Dermis blood vessel endothelial cell (primary cell): ENCODE measurements around the gene PIEZO1. TPM values are rescaled to one million over a fixed set of nuclear protein-coding genes. Genes with fewer than 3 reads are reported as not detected.

ENCODE experiments used
- DNase-seq: peaks from one replicate; pipeline ENCODE4 v3.0.0; 2010
- total RNA-seq: library from RNA; depleted of rRNA; stranded (reverse); fragments of >200 nt; gene quantifications from 2 replicates; pipeline ENCODE4 v1.2.3, GENCODE V29; 2014

PIEZO1 gene
- total RNA-seq, 1 donor from 2014 or later, result 354 TPM

DNA sequence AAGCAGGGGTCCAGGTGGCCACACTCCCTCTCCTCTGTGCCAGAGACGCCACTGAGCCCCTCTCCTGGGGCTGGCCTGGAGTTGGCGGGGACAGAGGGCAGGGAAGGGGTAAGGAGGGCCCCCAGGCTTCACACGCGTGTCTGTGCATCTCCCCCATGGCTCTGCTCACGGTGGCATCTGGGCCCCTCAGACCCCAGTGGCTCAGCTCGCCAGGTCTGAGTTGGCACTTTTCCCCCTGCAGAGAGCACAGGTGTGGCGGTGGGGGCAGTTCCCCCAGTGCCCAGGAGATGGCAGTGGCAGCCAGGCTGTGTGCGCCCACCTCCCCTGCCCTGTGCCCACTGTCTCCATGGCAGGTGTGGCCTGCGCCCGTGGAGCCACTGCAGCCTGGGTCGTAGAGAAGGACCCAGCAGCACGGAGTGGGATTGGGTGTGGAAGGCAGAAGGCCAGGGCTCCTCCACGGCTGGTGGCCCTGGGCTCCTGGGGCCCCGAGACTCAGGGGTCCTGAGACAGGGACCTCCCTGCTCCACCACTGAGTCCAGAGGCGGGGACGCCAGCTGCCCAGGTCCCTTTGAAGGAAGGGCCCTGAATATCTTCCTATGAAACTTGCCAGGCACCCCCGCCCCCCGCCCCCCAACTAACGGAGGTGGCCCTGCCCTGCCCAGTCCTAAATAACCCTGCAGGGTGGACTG lies 31.0 kb upstream of the PIEZO1 start:
- DNase-seq, result peak; percentile 60

DNA sequence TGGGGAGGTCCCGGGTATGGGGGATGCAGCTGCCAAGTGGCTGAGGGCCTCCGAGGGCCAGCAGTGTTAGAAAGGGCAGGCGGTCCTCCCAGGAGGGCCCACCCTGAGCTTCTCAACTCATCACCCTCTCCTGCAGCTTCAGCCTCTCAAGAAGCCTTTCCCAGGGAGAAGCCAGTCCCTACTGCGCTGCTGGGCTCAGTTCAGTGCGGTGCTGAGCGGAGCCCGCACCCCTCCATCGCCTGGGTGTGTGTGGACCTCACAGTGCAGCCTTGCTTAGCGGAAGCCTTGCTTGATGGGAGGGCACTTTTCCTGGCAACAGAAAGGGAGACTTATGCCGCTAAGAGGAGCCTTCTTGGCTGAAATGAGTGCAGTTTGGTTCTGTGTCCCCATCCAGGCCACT lies 30.2 kb upstream of the PIEZO1 start:
- DNase-seq, result no peak

DNA sequence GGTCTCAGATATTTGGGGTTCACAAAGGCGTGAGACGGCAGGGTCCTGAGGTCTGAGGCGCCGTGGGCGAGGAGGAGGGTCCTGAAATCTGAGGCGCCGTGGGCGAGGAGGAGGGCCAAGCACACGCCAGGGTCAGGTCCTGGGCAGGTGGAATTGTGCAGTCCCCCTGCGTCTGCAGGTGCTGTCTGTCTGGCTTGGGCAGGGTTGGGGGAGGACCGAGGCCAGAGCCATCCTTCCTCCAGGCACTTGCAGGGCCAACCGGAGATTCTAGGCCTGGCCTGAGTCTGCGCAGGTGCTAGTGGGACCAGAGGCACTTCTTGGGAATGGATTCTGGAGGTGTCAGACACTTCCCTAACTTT lies 29.1 kb upstream of the PIEZO1 start:
- no peak for DNase-seq

DNA sequence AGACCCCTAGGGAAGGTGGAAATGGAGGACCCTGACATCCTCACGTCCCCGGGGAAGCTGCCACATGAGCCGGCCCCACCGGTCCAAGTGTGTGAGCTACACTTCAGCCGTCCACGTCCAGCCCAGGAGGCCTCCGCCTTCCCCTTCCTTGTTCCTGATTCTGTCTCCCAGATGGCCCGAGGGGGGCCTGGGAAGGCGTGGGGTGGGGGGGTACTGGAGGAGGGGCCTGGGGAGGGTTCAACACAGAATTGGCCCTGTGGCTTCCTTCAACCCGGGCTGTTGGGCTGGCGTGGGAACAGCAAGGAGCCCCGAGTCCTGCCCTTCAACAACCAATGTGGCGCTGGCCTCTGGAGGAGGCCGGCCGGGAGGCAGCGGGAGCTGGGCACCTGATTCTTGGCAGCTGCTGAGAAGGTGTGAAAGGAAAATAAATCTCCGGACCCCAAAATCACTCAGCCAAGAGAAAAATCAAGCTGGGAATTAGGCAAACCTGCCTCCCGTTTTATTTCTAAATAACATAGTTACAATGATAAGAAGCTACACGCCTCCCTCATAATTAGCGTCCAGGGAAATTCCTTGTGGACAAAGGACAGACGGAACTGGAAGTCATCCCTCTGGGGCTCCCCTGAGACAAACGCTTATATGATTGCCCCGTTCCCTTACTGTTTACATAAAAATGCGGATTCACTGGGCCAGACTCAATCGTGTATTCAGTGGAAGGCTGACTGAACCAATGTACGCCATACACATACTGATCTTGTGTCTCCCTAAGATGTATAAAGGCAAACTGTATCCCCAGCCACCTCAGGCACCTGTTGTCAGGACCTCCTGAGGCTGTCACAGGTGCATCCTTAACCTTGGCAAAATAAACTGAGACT lies 28.5 kb upstream of the PIEZO1 start:
- no peak for DNase-seq

DNA sequence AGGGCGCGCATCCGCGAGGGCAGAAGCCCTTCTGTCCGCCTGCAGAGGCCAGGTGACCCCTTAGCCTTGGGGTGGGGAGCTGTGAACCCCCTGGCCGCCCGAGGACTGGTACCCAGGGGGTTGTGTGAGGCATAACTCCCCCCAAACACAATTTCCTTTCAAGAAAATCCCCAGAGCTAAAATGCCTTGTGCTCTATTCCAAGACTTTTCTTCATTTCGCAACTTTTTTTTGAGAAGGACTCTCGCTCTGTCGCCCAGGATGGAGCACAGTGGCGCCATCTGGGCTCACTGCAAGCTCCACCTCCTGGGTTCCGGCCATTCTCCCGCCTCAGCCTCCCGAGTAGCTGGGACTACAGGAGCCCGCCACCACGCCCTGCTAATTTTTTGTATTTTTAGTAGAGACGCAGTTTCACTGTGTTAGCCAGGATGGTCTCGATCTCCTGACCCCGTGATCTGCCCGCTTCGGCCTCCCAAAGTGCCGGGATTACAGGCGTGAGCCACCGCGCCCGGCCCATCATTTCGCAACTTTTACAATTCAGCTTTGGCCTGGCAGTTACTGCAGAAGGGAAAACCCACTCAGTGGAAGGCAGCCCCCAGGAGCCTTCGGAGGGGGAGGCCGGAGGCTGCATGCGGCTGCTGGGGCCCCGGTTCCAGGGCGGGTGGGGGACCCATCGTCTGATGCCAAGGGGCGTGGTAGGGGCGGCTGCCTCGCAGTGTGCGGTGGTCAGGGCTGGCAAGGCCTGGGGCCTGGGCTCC lies 27.7 kb upstream of the PIEZO1 start:
- peak; percentile 15 for DNase-seq

DNA sequence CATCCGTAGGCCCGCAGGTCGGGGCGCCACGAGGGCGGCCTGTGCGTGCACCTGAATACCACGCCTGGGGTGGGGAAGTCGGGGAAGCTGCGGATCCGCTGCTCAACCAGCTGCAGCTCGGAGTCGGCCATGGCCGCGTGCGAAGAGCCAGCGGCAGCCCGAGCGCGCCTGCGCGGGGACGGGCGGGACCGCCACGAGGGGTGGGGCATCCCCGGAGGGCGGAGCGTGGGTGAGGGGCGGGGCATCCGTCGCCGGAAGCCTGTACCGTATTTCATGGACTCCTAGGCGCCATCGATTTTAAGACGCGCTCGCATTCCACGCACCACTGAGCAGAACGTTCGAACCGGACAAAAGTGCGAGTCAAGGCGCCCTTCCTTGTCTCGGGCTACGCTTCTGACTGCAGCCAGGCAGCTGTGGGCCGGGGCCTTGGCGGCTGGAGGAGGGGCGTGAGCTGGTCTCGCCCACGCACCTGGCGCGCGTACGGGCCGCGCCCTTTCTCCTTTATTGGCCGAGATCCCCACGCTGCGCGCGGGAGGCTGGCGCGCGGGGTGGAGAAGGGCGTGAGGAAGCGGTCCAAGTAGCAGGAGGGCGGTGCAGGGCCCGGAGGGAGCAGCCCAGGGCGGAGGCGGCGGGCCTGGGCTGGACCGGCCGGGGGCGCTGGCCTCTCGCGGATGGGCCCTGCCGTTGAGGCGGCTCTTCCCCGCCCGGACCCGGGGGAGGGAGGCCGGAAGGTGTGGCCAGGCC lies 26.9 kb upstream of the PIEZO1 start, which contains the start of gene APRT:
Gene APRT, minus strand, starts transcription at position 160 of the 744 bp plus-strand sequence. Its CDS starts 29 bp downstream, at position 131.
- DNase-seq, result peak; percentile 95

DNA sequence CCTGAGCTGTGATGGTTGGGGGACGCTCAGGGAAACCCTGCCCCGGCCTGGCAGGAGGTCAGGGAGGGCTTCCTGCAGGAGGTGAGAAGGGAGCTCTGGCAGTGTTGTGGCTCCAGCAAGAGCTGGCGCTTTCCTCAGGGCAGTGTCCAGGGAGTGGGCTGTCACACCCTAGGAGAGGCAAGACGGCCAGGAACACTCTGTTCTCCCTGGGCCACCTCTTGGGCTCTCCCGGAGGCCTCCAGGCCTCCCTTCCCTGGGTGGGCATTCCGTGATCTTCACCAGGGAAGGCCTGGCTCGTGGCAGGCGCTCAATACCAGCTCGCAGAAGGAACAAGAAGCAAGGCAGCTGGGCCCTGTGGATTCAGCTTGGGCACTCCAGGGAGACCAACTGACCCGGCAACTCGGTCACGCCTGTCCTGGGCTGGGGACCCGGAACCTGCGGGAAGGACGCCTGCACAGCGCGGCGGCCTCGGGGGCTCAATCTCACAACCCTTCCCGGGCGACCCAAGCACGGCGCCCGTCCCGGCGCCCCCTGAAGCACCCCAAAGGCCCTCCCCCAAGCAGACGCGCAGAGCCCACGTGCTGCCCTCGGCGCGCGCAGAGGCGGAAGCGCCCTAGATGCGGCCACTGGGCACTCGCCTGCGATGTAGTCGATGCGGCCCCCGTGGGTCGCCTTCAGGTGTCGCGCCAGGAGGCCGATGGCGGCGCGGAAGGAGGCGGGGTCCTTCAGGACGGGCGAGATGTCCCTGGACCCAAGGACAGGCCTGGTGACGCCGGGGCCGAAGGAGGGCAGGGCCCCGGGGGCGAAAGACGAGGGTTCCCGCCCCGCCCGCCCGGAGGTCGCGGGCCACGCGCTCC lies 26.1 kb upstream of the PIEZO1 start:
- peak; percentile 78 for DNase-seq

DNA sequence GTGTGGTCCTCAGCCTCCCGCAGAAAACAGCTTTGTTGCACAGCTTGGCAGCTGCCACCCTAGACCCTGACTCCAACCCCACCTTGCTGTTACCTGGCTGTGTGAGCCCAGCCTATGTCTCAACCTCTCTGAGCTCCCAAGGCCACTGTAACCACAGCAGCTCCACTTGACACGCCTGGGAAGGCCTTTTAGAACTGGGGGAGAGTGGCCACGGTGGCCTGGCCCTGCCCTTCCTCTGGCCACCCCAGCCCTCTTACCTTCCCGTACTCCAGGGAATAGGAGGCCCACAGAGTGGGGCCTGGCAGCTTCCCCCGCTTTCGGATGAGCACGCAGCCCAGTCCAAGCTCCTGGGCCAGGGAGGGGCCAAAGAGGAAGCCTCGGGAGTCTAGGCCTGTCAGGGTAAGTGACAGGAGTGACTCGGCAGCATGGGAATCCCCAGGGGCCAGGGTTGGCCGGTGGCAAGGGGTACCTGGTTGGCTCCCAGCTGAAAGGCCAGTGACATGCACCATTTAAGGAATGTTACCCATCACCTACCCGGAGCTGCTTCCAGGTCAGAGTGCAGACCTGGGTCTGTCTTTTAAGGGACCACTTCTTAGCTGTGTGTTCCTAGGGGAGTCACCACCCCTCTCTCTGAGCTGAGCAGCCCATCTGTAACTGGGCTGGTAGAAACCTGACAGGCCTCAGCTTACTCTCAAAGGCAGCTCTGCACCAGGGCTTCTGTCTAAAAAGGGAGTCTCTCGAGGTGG lies 25.3 kb upstream of the PIEZO1 start:
- DNase-seq, result no peak

DNA sequence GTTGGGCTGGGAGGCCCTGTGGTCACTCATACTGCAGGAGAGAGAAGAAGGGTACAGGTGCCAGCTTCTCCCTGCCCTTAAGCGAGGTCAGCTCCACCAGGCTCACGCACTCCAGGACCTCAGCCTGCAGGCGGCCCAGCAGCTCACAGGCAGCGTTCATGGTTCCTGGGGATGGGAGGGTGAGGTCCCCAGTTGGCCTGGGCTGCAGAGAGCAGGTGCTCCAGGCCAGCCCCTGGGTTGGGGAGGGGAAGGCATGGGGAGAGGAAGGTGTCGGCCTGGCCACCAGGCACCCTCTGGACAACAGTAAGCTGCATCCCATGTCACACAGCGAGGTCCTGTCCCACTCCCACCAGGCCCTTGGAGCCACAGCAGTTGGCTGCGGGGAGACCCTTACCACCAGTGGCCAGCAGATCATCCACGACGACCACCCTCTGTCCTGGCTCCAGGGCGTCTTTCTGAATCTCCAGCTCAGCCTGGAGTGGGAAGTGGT lies 24.7 kb upstream of the PIEZO1 start:
- no peak for DNase-seq

DNA sequence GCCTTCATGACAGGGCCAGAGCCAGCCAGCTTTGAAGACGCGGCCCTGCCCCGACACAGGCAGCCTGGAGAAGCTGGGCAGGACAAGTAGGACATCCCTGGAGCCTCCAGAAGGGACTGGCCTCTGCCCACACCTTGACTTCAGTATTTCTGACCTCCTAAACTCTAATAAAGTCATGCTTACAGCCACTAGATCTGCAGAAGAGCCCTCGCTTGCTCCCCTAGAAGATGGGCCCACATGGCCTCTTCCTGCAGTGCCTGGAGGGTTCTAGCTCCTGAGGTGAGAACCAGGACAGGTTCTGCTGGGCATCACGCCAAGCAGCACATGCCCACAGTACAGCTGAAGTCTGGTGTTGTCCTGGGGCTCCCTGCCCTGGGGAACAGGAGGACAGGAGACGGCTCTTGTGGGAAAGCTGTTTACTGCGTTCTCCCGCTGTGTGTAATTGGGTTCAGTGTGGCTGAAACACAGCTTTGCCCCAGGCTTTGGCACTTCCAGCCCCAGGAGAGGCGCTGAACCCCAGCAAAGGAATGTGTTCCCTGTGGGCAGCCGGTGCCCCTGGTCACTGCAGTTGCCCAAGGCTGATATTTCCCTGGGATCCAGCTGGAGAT lies 24.2 kb upstream of the PIEZO1 start:
- no peak for DNase-seq

DNA sequence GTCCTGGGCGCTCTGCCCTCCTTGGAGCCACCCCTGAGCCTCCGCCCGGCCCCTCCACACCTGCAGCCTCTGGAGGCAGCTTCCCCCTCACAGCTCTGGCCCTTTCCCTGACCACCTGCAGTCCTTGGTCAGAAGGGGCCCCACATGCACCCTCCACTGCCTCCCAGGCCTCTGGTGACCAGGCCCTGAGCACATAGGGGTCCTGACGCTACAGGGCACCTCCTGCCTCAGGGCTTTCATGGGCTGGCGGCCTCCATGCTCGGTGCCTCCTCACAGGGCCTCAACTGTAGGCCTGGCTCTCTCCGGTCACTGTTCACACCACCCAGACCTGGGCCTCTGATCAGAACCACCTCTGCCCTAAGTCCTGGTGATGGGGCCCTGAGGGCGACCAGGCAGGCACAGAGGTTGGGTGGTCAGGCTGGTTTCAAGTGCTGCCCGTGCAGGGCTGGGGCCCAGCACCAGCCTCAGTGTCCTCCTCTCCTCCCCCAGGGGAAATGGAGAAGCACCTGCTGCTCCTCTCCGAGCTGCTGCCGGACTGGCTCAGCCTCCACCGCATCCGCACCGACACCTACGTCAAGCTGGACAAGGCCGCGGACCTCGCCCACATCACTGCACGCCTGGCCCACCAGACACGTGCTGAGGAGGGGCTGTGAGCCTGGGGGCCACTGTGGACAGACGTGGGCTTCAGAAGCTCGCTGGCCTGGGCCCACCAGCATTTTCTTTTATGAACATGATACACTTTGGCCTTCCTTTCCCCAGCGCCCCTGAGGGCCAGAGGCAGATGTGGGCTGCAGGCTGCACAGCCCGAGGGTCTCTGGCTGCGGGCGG lies 22.8 kb upstream of the PIEZO1 start:
- no peak for DNase-seq

DNA sequence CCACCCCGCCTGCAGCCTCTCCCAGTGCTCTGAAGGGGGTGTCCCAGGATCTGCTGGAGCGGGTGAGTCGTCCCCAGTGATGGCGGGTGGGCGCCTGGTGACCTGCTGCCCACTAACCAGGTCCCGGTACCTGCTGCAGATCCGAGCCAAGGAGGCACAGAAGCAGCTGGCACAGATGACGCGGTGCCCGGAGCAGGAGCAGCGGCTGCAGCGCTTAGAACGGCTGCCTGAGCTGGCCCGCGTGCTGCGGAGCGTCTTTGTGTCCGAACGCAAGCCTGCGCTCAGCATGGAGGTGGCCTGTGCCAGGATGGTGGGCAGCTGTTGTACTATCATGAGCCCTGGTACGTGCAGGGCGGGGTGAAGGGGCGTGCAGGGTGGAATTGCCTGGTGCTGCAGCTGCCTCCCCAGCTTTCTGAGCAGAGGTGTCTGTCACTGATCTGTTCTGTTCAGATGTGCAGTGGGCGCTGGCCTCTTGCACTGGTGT lies 22.2 kb upstream of the PIEZO1 start:
- no peak for DNase-seq

DNA sequence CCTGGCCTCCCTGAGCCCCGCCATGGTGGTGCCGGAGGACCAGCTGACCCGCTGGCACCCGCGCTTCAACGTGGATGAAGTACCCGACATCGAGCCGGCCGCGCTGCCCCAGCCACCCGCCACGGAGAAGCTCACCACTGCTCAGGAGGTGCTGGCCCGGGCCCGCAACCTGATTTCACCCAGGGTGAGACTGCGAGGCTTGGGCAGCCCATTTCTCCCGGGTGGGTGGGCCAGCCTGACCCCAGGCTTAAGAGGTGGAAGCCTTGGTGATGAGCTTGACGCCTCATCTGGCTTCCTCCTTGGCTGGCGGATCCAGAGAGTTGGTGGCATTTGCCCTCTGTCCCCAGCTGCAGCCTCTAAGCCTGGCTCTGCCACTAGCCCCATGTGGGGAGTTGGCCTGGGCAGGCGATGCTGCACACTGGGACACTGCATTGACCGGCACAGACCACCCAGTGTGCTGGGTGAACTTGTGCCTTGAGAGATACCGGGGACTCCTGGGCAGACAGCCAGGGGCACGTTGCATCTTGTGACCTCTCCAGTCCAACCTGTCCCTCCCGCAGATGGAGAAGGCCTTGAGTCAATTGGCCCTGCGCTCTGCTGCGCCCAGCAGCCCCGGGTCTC lies 21.6 kb upstream of the PIEZO1 start:
- no peak for DNase-seq

DNA sequence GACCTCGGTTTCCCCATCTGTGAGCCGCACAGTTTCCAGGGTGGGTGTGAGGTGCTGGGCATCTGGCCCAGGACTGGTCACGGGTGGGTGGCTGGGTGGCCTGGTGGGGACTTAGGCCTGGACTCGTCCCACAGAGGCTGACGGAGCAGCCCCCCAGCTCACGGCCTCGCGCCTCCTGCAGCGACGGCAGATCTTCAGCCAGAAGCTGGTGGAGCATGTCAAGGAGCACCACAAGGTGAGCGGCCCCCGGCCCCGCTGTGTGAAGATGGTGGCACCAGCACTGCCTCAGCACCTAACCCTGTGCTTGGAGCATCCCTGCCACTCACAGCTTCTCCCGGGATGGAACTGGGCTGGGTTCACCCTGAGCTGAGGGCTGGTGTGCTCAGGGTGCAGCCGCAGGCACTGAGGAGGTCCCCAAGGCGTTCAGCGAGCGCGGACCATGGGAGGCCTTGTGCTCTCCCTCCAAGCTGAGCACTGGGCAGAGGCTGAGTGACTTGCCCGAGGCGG lies 20.9 kb upstream of the PIEZO1 start:
- no peak for DNase-seq

DNA sequence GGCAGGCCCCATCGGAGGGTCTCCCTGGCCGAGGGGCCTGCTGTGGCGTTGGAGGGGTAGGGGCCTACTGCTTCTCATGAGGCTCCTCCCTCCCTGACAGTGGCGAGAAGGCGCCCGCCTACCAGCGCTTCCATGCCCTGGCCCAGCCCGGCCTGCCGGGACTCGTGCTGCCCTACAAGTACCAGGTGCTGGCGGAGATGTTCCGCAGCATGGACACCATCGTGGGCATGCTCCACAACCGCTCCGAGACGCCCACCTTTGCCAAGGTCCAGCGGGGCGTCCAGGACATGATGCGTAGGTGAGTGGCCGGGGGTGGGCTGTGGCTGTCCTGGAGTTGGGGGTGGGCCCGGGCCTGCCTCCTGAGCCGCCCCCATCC lies 20.3 kb upstream of the PIEZO1 start:
- no peak for DNase-seq

DNA sequence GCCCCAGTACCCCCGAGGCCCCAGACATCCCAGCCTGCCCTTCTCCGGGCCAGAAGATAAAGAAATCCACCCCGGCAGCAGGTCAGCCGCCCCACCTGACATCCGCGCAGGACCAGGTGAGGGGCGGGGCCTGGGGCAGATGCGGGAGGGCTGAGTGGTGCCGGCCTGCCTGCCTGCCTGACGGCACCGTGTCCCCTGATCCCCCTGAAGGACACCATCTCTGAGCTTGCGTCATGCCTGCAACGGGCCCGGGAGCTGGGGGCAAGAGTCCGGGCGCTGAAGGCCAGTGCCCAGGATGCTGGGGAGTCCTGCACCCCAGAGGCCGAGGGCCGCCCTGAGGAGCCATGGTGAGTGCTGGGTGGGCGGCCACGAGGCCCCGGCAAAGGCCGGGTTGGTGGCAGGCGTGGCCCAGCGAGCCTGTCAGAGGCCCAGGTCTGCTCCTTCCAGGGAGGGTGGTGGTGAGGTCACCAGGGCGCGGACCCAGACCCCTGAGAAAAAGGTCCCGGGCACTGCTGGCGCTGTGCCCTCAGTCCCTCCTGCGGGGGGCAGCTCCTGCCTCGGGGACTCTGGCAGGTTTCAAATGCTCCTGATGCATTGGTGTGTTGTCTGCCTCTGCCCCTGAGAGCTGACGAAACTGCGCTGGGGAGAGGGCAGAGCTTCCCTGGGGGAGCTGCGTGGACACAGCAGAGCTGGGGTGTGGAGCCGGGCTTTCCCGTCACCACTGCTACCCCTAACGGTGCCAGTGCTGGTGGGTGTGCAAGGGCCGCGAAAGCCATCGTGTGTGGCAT lies 19.7 kb upstream of the PIEZO1 start:
- DNase-seq, result no peak

DNA sequence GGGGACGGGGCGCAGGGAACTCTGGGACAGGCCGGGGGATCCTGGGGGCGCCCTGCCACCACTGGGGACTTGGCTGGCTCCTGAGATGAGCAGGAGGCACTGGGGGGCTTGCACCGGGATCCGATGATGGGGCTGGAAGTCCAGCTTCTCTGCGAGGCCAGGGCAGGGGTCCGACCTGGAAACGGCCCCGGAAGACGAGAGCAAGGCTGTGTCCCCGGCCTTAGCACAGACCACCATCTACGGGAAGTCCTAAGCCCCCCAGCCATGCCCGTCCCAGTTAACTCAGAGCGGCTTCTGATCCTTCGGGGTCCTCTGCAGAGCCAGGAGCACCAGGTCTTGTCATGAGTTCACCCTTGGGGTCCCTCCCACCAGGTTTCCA lies 19.1 kb upstream of the PIEZO1 start:
- DNase-seq, result no peak
